ENCODE measurements around the gene PDF. TPM values are rescaled to one million over a fixed set of nuclear protein-coding genes. Genes with fewer than 3 reads are reported as not detected.

Gene PDF
- total and polyA plus RNA-seq, 2 of the 13 experiments (the other 11 are each of a cell fraction or from before 2014, with no cell fraction given): 12.4 to 48.8 TPM

- TF ChIP-seq, protein P1, sequence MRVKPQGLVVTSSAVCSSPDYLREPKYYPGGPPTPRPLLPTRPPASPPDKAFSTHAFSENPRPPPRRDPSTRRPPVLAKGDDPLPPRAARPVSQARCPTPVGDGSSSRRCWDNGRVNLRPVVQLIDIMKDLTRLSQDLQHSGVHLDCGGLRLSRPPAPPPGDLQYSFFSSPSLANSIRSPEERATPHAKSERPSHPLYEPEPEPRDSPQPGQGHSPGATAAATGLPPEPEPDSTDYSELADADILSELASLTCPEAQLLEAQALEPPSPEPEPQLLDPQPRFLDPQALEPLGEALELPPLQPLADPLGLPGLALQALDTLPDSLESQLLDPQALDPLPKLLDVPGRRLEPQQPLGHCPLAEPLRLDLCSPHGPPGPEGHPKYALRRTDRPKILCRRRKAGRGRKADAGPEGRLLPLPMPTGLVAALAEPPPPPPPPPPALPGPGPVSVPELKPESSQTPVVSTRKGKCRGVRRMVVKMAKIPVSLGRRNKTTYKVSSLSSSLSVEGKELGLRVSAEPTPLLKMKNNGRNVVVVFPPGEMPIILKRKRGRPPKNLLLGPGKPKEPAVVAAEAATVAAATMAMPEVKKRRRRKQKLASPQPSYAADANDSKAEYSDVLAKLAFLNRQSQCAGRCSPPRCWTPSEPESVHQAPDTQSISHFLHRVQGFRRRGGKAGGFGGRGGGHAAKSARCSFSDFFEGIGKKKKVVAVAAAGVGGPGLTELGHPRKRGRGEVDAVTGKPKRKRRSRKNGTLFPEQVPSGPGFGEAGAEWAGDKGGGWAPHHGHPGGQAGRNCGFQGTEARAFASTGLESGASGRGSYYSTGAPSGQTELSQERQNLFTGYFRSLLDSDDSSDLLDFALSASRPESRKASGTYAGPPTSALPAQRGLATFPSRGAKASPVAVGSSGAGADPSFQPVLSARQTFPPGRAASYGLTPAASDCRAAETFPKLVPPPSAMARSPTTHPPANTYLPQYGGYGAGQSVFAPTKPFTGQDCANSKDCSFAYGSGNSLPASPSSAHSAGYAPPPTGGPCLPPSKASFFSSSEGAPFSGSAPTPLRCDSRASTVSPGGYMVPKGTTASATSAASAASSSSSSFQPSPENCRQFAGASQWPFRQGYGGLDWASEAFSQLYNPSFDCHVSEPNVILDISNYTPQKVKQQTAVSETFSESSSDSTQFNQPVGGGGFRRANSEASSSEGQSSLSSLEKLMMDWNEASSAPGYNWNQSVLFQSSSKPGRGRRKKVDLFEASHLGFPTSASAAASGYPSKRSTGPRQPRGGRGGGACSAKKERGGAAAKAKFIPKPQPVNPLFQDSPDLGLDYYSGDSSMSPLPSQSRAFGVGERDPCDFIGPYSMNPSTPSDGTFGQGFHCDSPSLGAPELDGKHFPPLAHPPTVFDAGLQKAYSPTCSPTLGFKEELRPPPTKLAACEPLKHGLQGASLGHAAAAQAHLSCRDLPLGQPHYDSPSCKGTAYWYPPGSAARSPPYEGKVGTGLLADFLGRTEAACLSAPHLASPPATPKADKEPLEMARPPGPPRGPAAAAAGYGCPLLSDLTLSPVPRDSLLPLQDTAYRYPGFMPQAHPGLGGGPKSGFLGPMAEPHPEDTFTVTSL (CRISPR knock-in tag; IDR thresholded peaks at IDR 0.05; ENCODE audit: borderline replicate concordance): no peak
- TF ChIP-seq RBM39 (IDR thresholded peaks at IDR 0.05; ENCODE audit: low read depth, low read length, poor library complexity, severe bottlenecking) (peak; percentile 57), SUZ12 (IDR thresholded peaks at IDR 0.05; ENCODE audit: low read depth, low read length) (no peak), ZNF773 (CRISPR knock-in tag; IDR thresholded peaks at IDR 0.05; ENCODE audit: borderline replicate concordance) (no peak), FOSL1 (CRISPR knock-in tag; IDR thresholded peaks at IDR 0.05; ENCODE audit: borderline replicate concordance) (no peak), ETV5 (CRISPR knock-in tag; IDR thresholded peaks at IDR 0.05; ENCODE audit: borderline replicate concordance) (0 out of 2 replicates have a peak, but pooled peaks have one; percentile 2), CENPT (CRISPR knock-in tag; IDR thresholded peaks at IDR 0.05; ENCODE audit: low read depth) (no peak), CTCF (CRISPR knock-in tag; IDR thresholded peaks at IDR 0.05) (peak; percentile 72), DZIP1 (CRISPR knock-in tag; IDR thresholded peaks at IDR 0.05) (no peak; the same call in 1 of the 2 replicates), ZNF740 (CRISPR knock-in tag; IDR thresholded peaks at IDR 0.05) (no peak), CSRNP1 (CRISPR knock-in tag; IDR thresholded peaks at IDR 0.05) (0 out of 2 replicates have a peak, but pooled peaks have one; percentile 45), RBM22 (optimal IDR thresholded peaks at IDR 0.05; ENCODE audit: low read length) (no peak), ZZZ3 (CRISPR knock-in tag; IDR thresholded peaks at IDR 0.05; ENCODE audit: borderline replicate concordance) (no peak; the same call in 1 of the 2 replicates), STAG1 (CRISPR knock-in tag; IDR thresholded peaks at IDR 0.05) (peak; percentile 46), MAX (IDR thresholded peaks at IDR 0.05) (peak; percentile 13)
These were observed 18.6 kb downstream of the PDF start (continued) for GRCh38 chr16:69311533-69312387.
